Neural cell (in vitro differentiated cells): ENCODE data around the gene PPP6R1. TPM values are rescaled to one million over a fixed set of nuclear protein-coding genes. Genes with fewer than 3 reads are reported as not detected.

Experiments
- H2AFZ ChIP-seq: fragments of 200-600, 300-800 bp; sonication (generic), shearing (Covaris generic); 2 replicates; pipeline ENCODE4 v1.6.0; 2014; ENCODE audit warnings: low read depth, mild to moderate bottlenecking, antibody characterized with exemption, low read length, moderate library complexity
- H3F3A ChIP-seq: fragments of 200-600 bp; shearing (Covaris generic); 2 replicates; pipeline ENCODE4 v1.6.1; 2016; ENCODE audit warnings: mild to moderate bottlenecking, moderate library complexity, mixed read lengths, antibody characterized with exemption, low read length; ENCODE audit not compliant: insufficient read depth, poor library complexity, severe bottlenecking
- H3K27ac ChIP-seq: fragments of 200-600, 300-800 bp; sonication (generic), shearing (Covaris generic); 2 replicates; pipeline ENCODE4 v1.5.1; 2014; ENCODE audit warnings: mild to moderate bottlenecking, low read length, moderate library complexity
- H3K27me3 ChIP-seq: fragments of 300-800, 200-600 bp; sonication (generic), shearing (Covaris generic); 2 replicates; pipeline ENCODE4 v1.6.0; 2014; ENCODE audit warnings: mild to moderate bottlenecking, low read depth, low read length, moderate library complexity; ENCODE audit not compliant: insufficient read depth
- H3K36me3 ChIP-seq: fragments of 300-800, 200-600 bp; sonication (generic), shearing (Covaris generic); 2 replicates; pipeline ENCODE4 v1.5.1; 2014; ENCODE audit warnings: mild to moderate bottlenecking, antibody characterized with exemption, low read length, moderate library complexity; ENCODE audit not compliant: insufficient read depth
- H3K4me2 ChIP-seq: fragments of 300-800, 200-600 bp; sonication (generic), shearing (Covaris generic); 2 replicates; pipeline ENCODE4 v1.6.0; 2014; ENCODE audit warnings: mild to moderate bottlenecking, low read length
- H3K4me3 ChIP-seq: fragments of 300-800, 200-600 bp; sonication (generic), shearing (Covaris generic); 2 replicates; pipeline ENCODE4 v1.5.1; 2014; ENCODE audit warnings: mild to moderate bottlenecking, low read length, moderate library complexity
- H3K79me2 ChIP-seq: fragments of 200-600 bp; shearing (Covaris generic); replicated peaks from 2 replicates; pipeline ENCODE4 v1.6.0; 2014; ENCODE audit warnings: mild to moderate bottlenecking, low read length, moderate library complexity; ENCODE audit not compliant: insufficient read depth
- H3K9ac ChIP-seq: fragments of 300-800, 200-600 bp; sonication (generic), shearing (Covaris generic); 2 replicates; pipeline ENCODE4 v1.6.1; 2016; ENCODE audit warnings: mild to moderate bottlenecking, low read length, mixed read lengths
- H3K9me2 ChIP-seq: fragments of 200-600 bp; shearing (Covaris generic); 2 replicates; pipeline ENCODE4 v1.6.1; 2016; ENCODE audit warnings: mild to moderate bottlenecking, low read length, mixed read lengths; ENCODE audit not compliant: insufficient read depth
- H3K9me3 ChIP-seq: fragments of 200-600, 300-800 bp; sonication (generic), shearing (Covaris generic); 2 replicates; pipeline ENCODE4 v1.6.1; 2016; ENCODE audit warnings: mild to moderate bottlenecking, mixed run types, low read length, moderate library complexity, mixed read lengths
- H4K20me1 ChIP-seq: fragments of 200-600 bp; shearing (Covaris generic); 2 replicates; pipeline ENCODE4 v1.6.1; 2016; ENCODE audit warnings: mild to moderate bottlenecking, mixed run types; ENCODE audit not compliant: insufficient read depth
- CTCF ChIP-seq: fragments of 450-650 bp; IDR thresholded peaks from 2 replicates; pipeline ENCODE4 v1.5.1; 2014; ENCODE audit warnings: antibody characterized with exemption, mild to moderate bottlenecking, moderate library complexity; ENCODE audit not compliant: poor library complexity, severe bottlenecking
- EP300 ChIP-seq: fragments of 450-650 bp; conservative IDR thresholded peaks from 2 replicates; pipeline ENCODE4 v1.6.1; 2014; ENCODE audit warnings: antibody characterized with exemption, mild to moderate bottlenecking, moderate library complexity; ENCODE audit not compliant: poor library complexity, severe bottlenecking
- EZH2 ChIP-seq: fragments of 200-600, 300-800 bp; shearing (Covaris generic), sonication (generic); IDR thresholded peaks from 2 replicates; pipeline ENCODE4 v1.6.1; 2014; ENCODE audit warnings: antibody characterized with exemption, low read length, borderline replicate concordance, mild to moderate bottlenecking; ENCODE audit not compliant: insufficient read depth, poor library complexity, severe bottlenecking
- MXI1 ChIP-seq: fragments of 450-650 bp; conservative IDR thresholded peaks from 2 replicates; pipeline ENCODE4 v1.6.1; 2014; ENCODE audit warnings: antibody characterized with exemption, mild to moderate bottlenecking; ENCODE audit not compliant: poor library complexity, severe bottlenecking
- POLR2AphosphoS5 ChIP-seq: IDR thresholded peaks from 2 replicates; pipeline ENCODE4 v1.6.1; 2012
- RAD21 ChIP-seq: fragments of 450-650 bp; conservative IDR thresholded peaks from 2 replicates; pipeline ENCODE4 v1.6.1; 2014; ENCODE audit warnings: antibody characterized with exemption, mild to moderate bottlenecking, moderate library complexity
- SMC3 ChIP-seq: fragments of 450-650 bp; conservative IDR thresholded peaks from 2 replicates; pipeline ENCODE4 v1.6.1; 2014; ENCODE audit warnings: antibody characterized with exemption, mild to moderate bottlenecking, moderate library complexity; ENCODE audit not compliant: poor library complexity
- TAF1 ChIP-seq: IDR thresholded peaks from 2 replicates; pipeline ENCODE4 v1.6.1; 2012; ENCODE audit warnings: low read depth
- polyA plus RNA-seq: library from polyadenylated mRNA; depleted of rRNA; stranded (reverse); fragments of >200 nt; gene quantifications from 2 replicates; pipeline ENCODE4 v1.2.3, GENCODE V29; 2014
- TF ChIP-seq, protein P1 (sequence below): IDR thresholded peaks from 2 replicates; pipeline ENCODE4 v1.6.1; 2012; ENCODE audit warnings: borderline replicate concordance

Gene PPP6R1
- polyA plus RNA-seq, 1 donor from 2014 or later, result 20.0 TPM

GRCh38 chr19:55262359-55262758, 3.5 kb upstream of the PPP6R1 start:
- H2AFZ ChIP-seq, result no peak overlapping the region
- H3K4me2 ChIP-seq, result no peak overlapping the region
- H3K4me3 ChIP-seq, result no peak overlapping the region
- H3K27me3 ChIP-seq, result no peaks in the 10 kb centered on the region
- H3K36me3 ChIP-seq, result no peaks in the 10 kb centered on the region
- H3K9me2 ChIP-seq, result no peaks in the 10 kb centered on the region
- no peaks in the 10 kb centered on the region for H4K20me1 ChIP-seq
- H3F3A ChIP-seq, result no peaks in the 10 kb centered on the region
- H3K27ac ChIP-seq, result no peak overlapping the region
- H3K9ac ChIP-seq, result no peak overlapping the region
- no peaks in the 10 kb centered on the region for H3K9me3 ChIP-seq
- peaks cover 8% of the 10 kb centered on the region for H3K79me2 ChIP-seq
- no peak for TF ChIP-seq RAD21
- TF ChIP-seq SMC3, result no peak
- no peak for TF ChIP-seq CTCF
- TF ChIP-seq, protein P1, sequence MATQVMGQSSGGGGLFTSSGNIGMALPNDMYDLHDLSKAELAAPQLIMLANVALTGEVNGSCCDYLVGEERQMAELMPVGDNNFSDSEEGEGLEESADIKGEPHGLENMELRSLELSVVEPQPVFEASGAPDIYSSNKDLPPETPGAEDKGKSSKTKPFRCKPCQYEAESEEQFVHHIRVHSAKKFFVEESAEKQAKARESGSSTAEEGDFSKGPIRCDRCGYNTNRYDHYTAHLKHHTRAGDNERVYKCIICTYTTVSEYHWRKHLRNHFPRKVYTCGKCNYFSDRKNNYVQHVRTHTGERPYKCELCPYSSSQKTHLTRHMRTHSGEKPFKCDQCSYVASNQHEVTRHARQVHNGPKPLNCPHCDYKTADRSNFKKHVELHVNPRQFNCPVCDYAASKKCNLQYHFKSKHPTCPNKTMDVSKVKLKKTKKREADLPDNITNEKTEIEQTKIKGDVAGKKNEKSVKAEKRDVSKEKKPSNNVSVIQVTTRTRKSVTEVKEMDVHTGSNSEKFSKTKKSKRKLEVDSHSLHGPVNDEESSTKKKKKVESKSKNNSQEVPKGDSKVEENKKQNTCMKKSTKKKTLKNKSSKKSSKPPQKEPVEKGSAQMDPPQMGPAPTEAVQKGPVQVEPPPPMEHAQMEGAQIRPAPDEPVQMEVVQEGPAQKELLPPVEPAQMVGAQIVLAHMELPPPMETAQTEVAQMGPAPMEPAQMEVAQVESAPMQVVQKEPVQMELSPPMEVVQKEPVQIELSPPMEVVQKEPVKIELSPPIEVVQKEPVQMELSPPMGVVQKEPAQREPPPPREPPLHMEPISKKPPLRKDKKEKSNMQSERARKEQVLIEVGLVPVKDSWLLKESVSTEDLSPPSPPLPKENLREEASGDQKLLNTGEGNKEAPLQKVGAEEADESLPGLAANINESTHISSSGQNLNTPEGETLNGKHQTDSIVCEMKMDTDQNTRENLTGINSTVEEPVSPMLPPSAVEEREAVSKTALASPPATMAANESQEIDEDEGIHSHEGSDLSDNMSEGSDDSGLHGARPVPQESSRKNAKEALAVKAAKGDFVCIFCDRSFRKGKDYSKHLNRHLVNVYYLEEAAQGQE, result no peak
- TF ChIP-seq POLR2AphosphoS5, result no peak

DNA sequence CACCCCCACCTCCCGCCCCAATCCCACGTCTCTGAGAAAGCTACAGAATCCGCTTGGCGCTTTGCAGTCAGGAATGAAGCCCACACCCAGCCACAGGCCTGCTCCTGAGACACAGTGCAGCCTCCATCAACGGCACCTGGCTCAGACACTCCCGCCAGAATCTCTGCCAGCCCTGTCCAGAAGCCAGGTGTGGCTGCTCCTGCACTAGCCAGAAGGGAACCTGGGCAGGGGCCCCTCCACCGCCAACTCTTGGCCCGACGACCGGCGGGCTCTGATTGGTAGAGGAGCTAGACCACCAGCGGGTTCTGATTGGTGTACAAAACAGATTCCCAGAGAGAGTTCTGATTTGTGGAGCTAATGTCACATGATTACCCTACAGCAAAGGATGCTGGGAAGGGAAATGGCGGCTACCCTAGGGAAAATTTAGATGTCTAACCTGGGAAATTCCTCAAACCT, 2.9 kb upstream of the PPP6R1 start:
- H3K9ac ChIP-seq, result no peak overlapping the region
- peaks cover 15% of the 10 kb centered on the region for H3K79me2 ChIP-seq
- no peaks in the 10 kb centered on the region for H3K9me3 ChIP-seq
- H3K27me3 ChIP-seq, result no peaks in the 10 kb centered on the region
- no peaks in the 10 kb centered on the region for H3K9me2 ChIP-seq
- H3K27ac ChIP-seq, result no peak overlapping the region
- no peak overlapping the region for H3K4me3 ChIP-seq
- no peak overlapping the region for H3K4me2 ChIP-seq
- no peaks in the 10 kb centered on the region for H3K36me3 ChIP-seq
- H3F3A ChIP-seq, result no peaks in the 10 kb centered on the region
- peaks cover 2% of the 10 kb centered on the region for H4K20me1 ChIP-seq
- TF ChIP-seq SMC3 (no peak), RAD21 (no peak), EP300 (no peak), TAF1 (no peak), MXI1 (no peak), EZH2 (no peak), CTCF (no peak), POLR2AphosphoS5 (no peak)
- TF ChIP-seq, protein P1, result no peak
- no peak overlapping the region for H2AFZ ChIP-seq
